PC-3 (cell line): ENCODE measurements around the gene TIPARP. TPM values are rescaled to one million over a fixed set of nuclear protein-coding genes. Genes with fewer than 3 reads are reported as not detected.
A peak's percentile ranks its signal among the peaks of the same experiment; 100 is the strongest.

Experiments used
- ATAC-seq: fragments of 200-7000 bp; cut with Tn5 transposase; 2 replicates; pipeline ENCODE4 v1.9.1; 2020; ENCODE audit warnings: mild to moderate bottlenecking, moderate library complexity
- BruUV-seq: library from RNA; stranded (reverse); fragments of 400-500 nt; replicated peaks from 2 replicates; lab custom pipeline; 2021; lab: Mats Ljungman, UMichigan
- CTCF ChIA-PET: fragments of 300-600 bp; sonication (Branson Sonifier 250); formaldehyde crosslinking; loops from one replicate; lab custom pipeline; 2022; ENCODE audit warnings: antibody characterized with exemption; lab: Charles Lee
- POLR2A ChIA-PET: fragments of 300-600 bp; sonication (Branson Sonifier 250); formaldehyde crosslinking; loops from one replicate; lab custom pipeline; 2022; ENCODE audit warnings: antibody characterized with exemption; ENCODE audit not compliant: unreplicated experiment; lab: Charles Lee
- DNase-seq: peaks from one replicate; pipeline ENCODE4 v3.0.0-alpha.2; 2015
- H2AFZ ChIP-seq: fragments of 300-600 bp; sonication (generic); 2 replicates; pipeline ENCODE4 v1.6.0; 2016; ENCODE audit warnings: antibody characterized with exemption, low read length
- H3F3A ChIP-seq: fragments of 300-600 bp; sonication (generic); one replicate; pipeline ENCODE4 v1.6.0; 2017; ENCODE audit warnings: antibody characterized with exemption, low read length, control low read depth, mild to moderate bottlenecking; ENCODE audit not compliant: unreplicated experiment
- H3K27ac ChIP-seq: fragments of 300-600 bp; sonication (generic); 2 replicates; pipeline ENCODE4 v1.5.1; 2016; ENCODE audit warnings: mild to moderate bottlenecking, low read length
- H3K27me3 ChIP-seq: fragments of 300-600 bp; sonication (generic); 2 replicates; pipeline ENCODE4 v1.6.1; 2016; ENCODE audit warnings: low read length, mixed read lengths
- H3K36me3 ChIP-seq: fragments of 300-600 bp; sonication (generic); 2 replicates; pipeline ENCODE4 v1.6.1; 2016; ENCODE audit warnings: low read depth, mixed run types, low read length, mixed read lengths
- H3K4me1 ChIP-seq: fragments of 300-600 bp; sonication (generic); 2 replicates; pipeline ENCODE4 v1.5.1; 2016; ENCODE audit warnings: low read length; ENCODE audit not compliant: insufficient read depth
- H3K4me2 ChIP-seq: fragments of 300-600 bp; sonication (generic); 2 replicates; pipeline ENCODE4 v1.6.0; 2016; ENCODE audit warnings: low read length
- H3K4me3 ChIP-seq: fragments of 300-600 bp; sonication (generic); 2 replicates; pipeline ENCODE4 v1.5.1; 2016; ENCODE audit warnings: mild to moderate bottlenecking, low read length, mixed read lengths
- H3K79me2 ChIP-seq: fragments of 300-600 bp; sonication (generic); 2 replicates; pipeline ENCODE4 v1.6.1; 2017; ENCODE audit warnings: low read length, mixed read lengths
- H3K9ac ChIP-seq: fragments of 300-600 bp; sonication (generic); 2 replicates; pipeline ENCODE4 v1.6.0; 2016; ENCODE audit warnings: mild to moderate bottlenecking, low read length
- H3K9me2 ChIP-seq: fragments of 300-600 bp; sonication (generic); replicated peaks from 2 replicates; pipeline ENCODE4 v1.6.1; 2016; ENCODE audit warnings: mixed run types, low read length, mixed read lengths
- H3K9me3 ChIP-seq: fragments of 300-600 bp; sonication (generic); 2 replicates; pipeline ENCODE4 v1.6.1; 2016; ENCODE audit warnings: low read length, mixed read lengths
- H4K20me1 ChIP-seq: fragments of 300-600 bp; sonication (generic); 2 replicates; pipeline ENCODE4 v1.6.1; 2016; ENCODE audit warnings: low read length, mixed read lengths
- EZH2 ChIP-seq: fragments of 300-600 bp; sonication (generic); IDR thresholded peaks from one replicate; pipeline ENCODE4 v1.6.1; 2017; ENCODE audit warnings: antibody characterized with exemption, mild to moderate bottlenecking, low read length; ENCODE audit not compliant: unreplicated experiment
- EZH2phosphoT487 ChIP-seq: fragments of 300-600 bp; sonication (generic); IDR thresholded peaks from 2 replicates; pipeline ENCODE4 v1.6.1; 2018; ENCODE audit warnings: mild to moderate bottlenecking, antibody characterized with exemption, low read length, borderline replicate concordance
- intact Hi-C: fragments of 100-400 bp; cut with micrococcal nuclease; formaldehyde crosslinking; loops from 2 replicates; pipeline ENCODE4 v1.9.0; 2023
- total RNA-seq: library from RNA; depleted of rRNA; stranded (reverse); fragments of >200 nt; gene quantifications from 2 replicates; pipeline ENCODE4 v1.2.3, GENCODE V29; 2014
- TF ChIP-seq, protein P1 (sequence below): fragments of 300-600 bp; sonication (generic); conservative IDR thresholded peaks from 2 replicates; pipeline ENCODE4 v1.5.1; 2017; ENCODE audit warnings: antibody characterized with exemption, low read depth, mild to moderate bottlenecking, low read length

Gene TIPARP
- total RNA-seq, 1 experiment from 2014 or later = 84.7 TPM

DNA sequence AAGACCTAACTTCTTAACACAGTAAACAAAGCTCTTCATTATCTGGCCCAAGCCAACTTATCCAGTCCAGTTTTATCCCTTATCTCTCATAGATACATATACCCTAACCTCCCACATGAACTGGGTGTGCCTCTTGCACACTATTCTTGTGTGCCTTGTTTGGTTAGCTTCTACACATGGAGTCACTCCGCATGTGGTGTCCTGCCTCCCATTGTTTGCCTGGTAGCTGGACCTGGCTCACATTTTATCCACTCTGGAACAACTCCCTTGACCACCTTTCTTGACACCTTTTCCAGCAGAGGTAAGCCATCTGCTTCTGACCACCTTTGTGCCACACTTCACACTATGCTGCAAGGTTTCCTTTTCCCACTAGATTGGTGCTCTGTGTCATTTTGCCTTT, 15.2 kb downstream of the TIPARP start:
- Histone ChIP-seq H3K9ac (no peak overlapping the region), H3K4me3 (no peak overlapping the region), H3K4me2 (no peak overlapping the region), H3K9me3 (no peaks in the 10 kb centered on the region), H3K4me1 (peaks cover 81% of the 10 kb centered on the region), H4K20me1 (peaks cover 88% of the 10 kb centered on the region), H3K27me3 (no peaks in the 10 kb centered on the region), H3F3A (peaks cover 10% of the 10 kb centered on the region), H3K27ac (no peak overlapping the region), H3K36me3 (peaks cover 40% of the 10 kb centered on the region), H3K79me2 (peaks cover 99% of the 10 kb centered on the region), H2AFZ (no peak overlapping the region), H3K9me2 (no peaks in the 10 kb centered on the region)
- intact Hi-C loops = loop anchor here (5.0 kb wide), 2 partner anchors 173 to 448 kb away; no protein-coding TSS in a partner anchor
- POLR2A ChIA-PET = interaction anchor here (0.6 kb wide), 1 partner anchor 11 kb away, joined by 3 read pairs; no protein-coding TSS in a partner anchor
- TF ChIP-seq EZH2 (no peak), EZH2phosphoT487 (no peak)
- TF ChIP-seq, protein P1, sequence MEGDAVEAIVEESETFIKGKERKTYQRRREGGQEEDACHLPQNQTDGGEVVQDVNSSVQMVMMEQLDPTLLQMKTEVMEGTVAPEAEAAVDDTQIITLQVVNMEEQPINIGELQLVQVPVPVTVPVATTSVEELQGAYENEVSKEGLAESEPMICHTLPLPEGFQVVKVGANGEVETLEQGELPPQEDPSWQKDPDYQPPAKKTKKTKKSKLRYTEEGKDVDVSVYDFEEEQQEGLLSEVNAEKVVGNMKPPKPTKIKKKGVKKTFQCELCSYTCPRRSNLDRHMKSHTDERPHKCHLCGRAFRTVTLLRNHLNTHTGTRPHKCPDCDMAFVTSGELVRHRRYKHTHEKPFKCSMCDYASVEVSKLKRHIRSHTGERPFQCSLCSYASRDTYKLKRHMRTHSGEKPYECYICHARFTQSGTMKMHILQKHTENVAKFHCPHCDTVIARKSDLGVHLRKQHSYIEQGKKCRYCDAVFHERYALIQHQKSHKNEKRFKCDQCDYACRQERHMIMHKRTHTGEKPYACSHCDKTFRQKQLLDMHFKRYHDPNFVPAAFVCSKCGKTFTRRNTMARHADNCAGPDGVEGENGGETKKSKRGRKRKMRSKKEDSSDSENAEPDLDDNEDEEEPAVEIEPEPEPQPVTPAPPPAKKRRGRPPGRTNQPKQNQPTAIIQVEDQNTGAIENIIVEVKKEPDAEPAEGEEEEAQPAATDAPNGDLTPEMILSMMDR = no peak
- CTCF ChIA-PET = interaction anchor here (0.6 to 0.7 kb wide), 2 partner anchors 14 to 749 kb away, joined by 3 read pairs; no protein-coding TSS in a partner anchor
- ATAC-seq (no peak), DNase-seq (no peak)
- no TSS peak for BruUV-seq

DNA sequence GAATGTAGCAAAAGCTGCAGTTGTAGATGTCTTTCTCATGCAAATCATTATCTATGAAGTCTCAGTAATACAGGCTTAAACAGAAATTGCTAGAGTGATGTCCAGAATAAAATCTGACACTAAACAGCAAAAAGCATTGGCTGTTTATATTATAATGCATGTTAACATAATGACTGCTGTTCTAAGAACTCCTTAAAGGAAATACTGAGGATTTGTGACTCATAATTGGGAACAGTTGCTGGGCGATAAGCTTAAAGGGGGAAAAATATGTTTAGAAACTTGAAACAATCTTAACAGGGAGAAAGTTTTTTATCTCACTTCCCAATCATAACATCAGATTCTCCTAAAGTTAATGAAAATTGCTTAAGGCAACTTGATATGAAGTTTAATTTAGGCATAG, 17.5 kb downstream of the TIPARP start:
- no TSS peak for BruUV-seq
- Histone ChIP-seq H3K4me1 (peaks cover 61% of the 10 kb centered on the region), H2AFZ (no peak overlapping the region), H3K4me3 (peak overlapping the region; percentile 1; the same call in 1 of the 2 replicates), H3K36me3 (peaks cover 61% of the 10 kb centered on the region), H3K27ac (peak overlapping the region; percentile 61), H3K9ac (0 out of 2 replicates have a peak overlapping the region, but pooled peaks have one; percentile 12), H3K9me3 (no peaks in the 10 kb centered on the region), H3K4me2 (peak overlapping the region; percentile 68), H4K20me1 (peaks cover 67% of the 10 kb centered on the region), H3F3A (peaks cover 10% of the 10 kb centered on the region), H3K27me3 (no peaks in the 10 kb centered on the region), H3K9me2 (no peaks in the 10 kb centered on the region), H3K79me2 (peaks cover 94% of the 10 kb centered on the region)
- peak; percentile 40 for ATAC-seq
- ChIA-PET CTCF (interaction anchor here (1.0 kb wide), 2 partner anchors 10 to 445 kb away, joined by 3 read pairs; no protein-coding TSS in a partner anchor), POLR2A (no interaction called here)
- no peak for TF ChIP-seq EZH2
- no peak for TF ChIP-seq EZH2phosphoT487
- TF ChIP-seq, protein P1 = no peak
- peak; percentile 67 for DNase-seq
- intact Hi-C loops = loop anchor here (5.0 kb wide), 2 partner anchors 170 to 445 kb away; no protein-coding TSS in a partner anchor

DNA sequence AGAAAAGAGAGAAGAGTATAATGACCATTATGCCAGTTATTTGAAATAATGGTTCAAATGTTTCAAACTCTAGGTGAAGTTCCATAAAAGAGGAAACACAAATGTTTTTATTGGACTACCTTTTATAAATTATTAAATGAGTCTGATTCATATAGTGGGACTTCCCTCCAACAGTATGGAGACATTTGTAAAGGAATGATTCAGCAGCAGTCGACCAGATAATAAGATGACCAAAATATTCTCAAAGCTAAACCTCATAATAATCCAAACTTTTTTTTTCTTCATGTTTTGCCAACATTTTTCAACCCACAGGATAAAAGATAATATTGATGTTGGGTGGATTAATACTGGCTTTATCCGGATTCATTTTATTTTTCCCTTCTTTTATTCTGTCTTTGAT, 18.8 kb downstream of the TIPARP start:
- CTCF ChIA-PET = interaction anchor here (0.6 kb wide), 1 partner anchor 388 kb away, joined by 3 read pairs; no protein-coding TSS in a partner anchor
- intact Hi-C loops = loop anchor here (1.0 to 5.0 kb wide), 3 partner anchors 169 to 444 kb away; no protein-coding TSS in a partner anchor

More for the DNA sequence above, 18.8 kb downstream of the TIPARP start:
- Histone ChIP-seq H3K27ac (peak overlapping the region; percentile 61), H3K4me1 (peaks cover 51% of the 10 kb centered on the region), H3K9me2 (no peaks in the 10 kb centered on the region), H2AFZ (no peak overlapping the region), H3K4me2 (peak overlapping the region; percentile 68), H3F3A (peaks cover 10% of the 10 kb centered on the region), H3K4me3 (no peak overlapping the region), H3K9me3 (no peaks in the 10 kb centered on the region), H3K9ac (0 out of 2 replicates have a peak overlapping the region, but pooled peaks have one; percentile 9), H4K20me1 (peaks cover 54% of the 10 kb centered on the region), H3K27me3 (no peaks in the 10 kb centered on the region), H3K79me2 (peaks cover 89% of the 10 kb centered on the region), H3K36me3 (peaks cover 62% of the 10 kb centered on the region)
- TF ChIP-seq EZH2phosphoT487 = no peak
- no peak for TF ChIP-seq EZH2
- TF ChIP-seq, protein P1 = no peak
- ATAC-seq = peak; percentile 60
- DNase-seq = peak; percentile 62
- BruUV-seq = no TSS peak
- POLR2A ChIA-PET = interaction anchor here (0.6 kb wide), 1 partner anchor 88 kb away, joined by 3 read pairs; no protein-coding TSS in a partner anchor
